HepG2 (cell line): ENCODE data around the gene SEMA4A. TPM values are rescaled to one million over a fixed set of nuclear protein-coding genes. Genes with fewer than 3 reads are reported as not detected.

ENCODE experiments used
- ATAC-seq: fragments of 200-7000 bp; cut with Tn5 transposase; 3 replicates; pipeline ENCODE4 v1.9.1; 2020; ENCODE audit warnings: mild to moderate bottlenecking, moderate library complexity
- BruUV-seq: library from RNA; stranded (reverse); fragments of 400-500 nt; replicated peaks from 2 replicates; lab custom pipeline; 2021; lab: Mats Ljungman, UMichigan
- CTCF ChIA-PET: fragments of 300-600 bp; formaldehyde crosslinking; extraction: SDS; loops from one replicate; lab custom pipeline; 2021; ENCODE audit warnings: low total read pairs, inconsistent platforms, low intra/inter-chr PET ratio; lab: Yijun Ruan, JAX
- POLR2A ChIA-PET: fragments of 350-600 bp; sonication (Branson Sonifier 250); formaldehyde crosslinking; loops from one replicate; lab custom pipeline; 2020; ENCODE audit warnings: antibody characterized with exemption, inconsistent platforms; lab: Yijun Ruan, JAX
- DNase-seq: peaks from one replicate; pipeline ENCODE4 v3.0.0-alpha.2; 2015; ENCODE audit warnings: low spot score
- FAIRE-seq: peaks from 3 replicates; lab custom pipeline; 2011; peaks lifted over from hg19 to GRCh38; lab: Jason Lieb, UNC
- H2AFZ ChIP-seq: one replicate; pipeline ENCODE4 v1.6.1; 2011; ENCODE audit warnings: low read length, inconsistent platforms
- H3K27ac ChIP-seq: fragments of 300-600 bp; 3 replicates; pipeline ENCODE4 v1.8.0; 2011; ENCODE audit warnings: mixed run types, mild to moderate bottlenecking, mixed read lengths, low read length, inconsistent platforms; ENCODE audit not compliant: insufficient read depth; ENCODE audit errors: extremely low read length
- H3K27me3 ChIP-seq, 2 experiments: fragments of 200-600 bp in 1 of 2; 2 replicates in 1 of 2; 3 replicates in 1 of 2; pipeline versions ENCODE4 v1.6.0 to v1.8.0; 2011; ENCODE audit warnings: low read length in 2 of 2, mild to moderate bottlenecking in 2 of 2, moderate library complexity in 2 of 2, inconsistent platforms in 1 of 2; ENCODE audit not compliant: insufficient read depth in 2 of 2, control insufficient read depth in 1 of 2
- H3K36me3 ChIP-seq, 2 experiments: fragments of 200-600 bp in 1 of 2; replicated peaks in 1 of 2; 2 replicates in 1 of 2; 3 replicates in 1 of 2; pipeline versions ENCODE4 v1.5.1 to v1.8.0; 2011; ENCODE audit warnings: low read length in 2 of 2, inconsistent platforms in 1 of 2; ENCODE audit not compliant: insufficient read depth in 2 of 2, control insufficient read depth in 1 of 2
- H3K4me1 ChIP-seq: 2 replicates; pipeline ENCODE4 v1.5.1; 2012; ENCODE audit warnings: low read length, inconsistent platforms; ENCODE audit not compliant: insufficient read depth
- H3K4me2 ChIP-seq: 2 replicates; pipeline ENCODE4 v1.6.0; 2011; ENCODE audit warnings: low read depth, low read length, inconsistent platforms
- H3K4me3 ChIP-seq, 3 experiments: fragments of 200-600 bp in 1 of 3; sonication (generic), shearing (Covaris generic) in 1 of 3; replicated peaks in 1 of 3; 2 replicates each; pipeline ENCODE4 v1.5.1; 2011 to 2016; ENCODE audit warnings: low read length in 3 of 3, inconsistent platforms in 2 of 3, low read depth in 2 of 3, mild to moderate bottlenecking in 2 of 3, control low read depth in 1 of 3, mixed read lengths in 1 of 3; ENCODE audit not compliant: insufficient read depth in 1 of 3
- H3K79me2 ChIP-seq: one replicate; pipeline ENCODE4 v1.6.1; 2011; ENCODE audit warnings: low read length, inconsistent platforms; ENCODE audit not compliant: insufficient read depth
- H3K9ac ChIP-seq: 2 replicates; pipeline ENCODE4 v1.6.0; 2011; ENCODE audit warnings: mild to moderate bottlenecking, low read depth, low read length, inconsistent platforms; ENCODE audit not compliant: insufficient read depth
- H3K9me3 ChIP-seq: 2 replicates; pipeline ENCODE4 v1.5.1; 2012; ENCODE audit warnings: mild to moderate bottlenecking, low read length
- H4K20me1 ChIP-seq: 2 replicates; pipeline ENCODE4 v1.6.0; 2011; ENCODE audit warnings: inconsistent platforms, mild to moderate bottlenecking, low read length, moderate library complexity; ENCODE audit not compliant: insufficient read depth
- ELF3 ChIP-seq: IDR thresholded peaks from 2 replicates; pipeline ENCODE4 v1.6.1; 2016; ENCODE audit warnings: missing genetic modification reagents, missing compliant biosample characterization
- HNF4G ChIP-seq, 2 experiments: sonication (generic) in 1 of 2; formaldehyde crosslinking in 1 of 2; IDR thresholded peaks; 2 replicates each; pipeline versions ENCODE4 v1.4.0 to v1.6.1; 2011 to 2020; ENCODE audit warnings: borderline replicate concordance in 2 of 2, low read depth in 2 of 2, mild to moderate bottlenecking in 2 of 2, low read length in 1 of 2, missing genetic modification reagents in 1 of 2, moderate library complexity in 1 of 2
- SMAD3 ChIP-seq: sonication (generic); formaldehyde crosslinking; IDR thresholded peaks from 2 replicates; pipeline ENCODE4 v1.4.0; 2020; ENCODE audit warnings: missing genetic modification reagents
- TEAD2 ChIP-seq: sonication (generic); formaldehyde crosslinking; IDR thresholded peaks from 2 replicates; pipeline ENCODE4 v1.9.0; 2021; ENCODE audit warnings: missing genetic modification reagents
- ZMYM2 ChIP-seq: sonication (generic); formaldehyde crosslinking; IDR thresholded peaks from 2 replicates; pipeline ENCODE4 v1.8.0; 2022; ENCODE audit warnings: mild to moderate bottlenecking, missing genetic modification reagents
- ZNF256 ChIP-seq: sonication (generic); formaldehyde crosslinking; conservative IDR thresholded peaks from 2 replicates; pipeline ENCODE4 v1.4.0; 2020; ENCODE audit warnings: missing genetic modification reagents
- ZNF263 ChIP-seq: sonication (generic); formaldehyde crosslinking; IDR thresholded peaks from 2 replicates; pipeline ENCODE4 v1.4.0; 2020; ENCODE audit warnings: missing genetic modification reagents
- ZNF274 ChIP-seq: sonication (generic); formaldehyde crosslinking; IDR thresholded peaks from 2 replicates; pipeline ENCODE4 v1.5.1; 2020; ENCODE audit warnings: mild to moderate bottlenecking, missing genetic modification reagents
- ZNF652 ChIP-seq: IDR thresholded peaks from 2 replicates; pipeline ENCODE4 v1.6.1; 2016; ENCODE audit warnings: low read depth, borderline replicate concordance
- ZNF703 ChIP-seq: sonication (generic); formaldehyde crosslinking; IDR thresholded peaks from 2 replicates; pipeline ENCODE4 v1.5.1; 2020; ENCODE audit warnings: missing genetic modification reagents, mild to moderate bottlenecking, moderate library complexity, borderline replicate concordance
- WGBS: methylation state at CpG from one replicate; pipeline ENCODE4 v1.1.6; 2017; ENCODE audit warnings: low lambda C conversion rate; 5-methylcytosine and 5-hydroxymethylcytosine counted together
- in situ Hi-C: cut with HindIII; loops from 2 replicates; pipeline ENCODE4 v1.10.0; 2017; ENCODE audit warnings: low pct_unique_long_range_greater_than_20kb; ENCODE audit not compliant: extremely low pct_ligation_motif_present
- intact Hi-C: fragments of 100-400 bp; cut with micrococcal nuclease; formaldehyde crosslinking; loops from one replicate; pipeline ENCODE4 v1.10.0; 2022; ENCODE audit not compliant: unreplicated experiment
- polyA plus RNA-seq, 8 experiments: library from polyadenylated mRNA; depleted of rRNA in 3 of 8; stranded (reverse) in 7 of 8; unstranded in 1 of 8; fragments of >200 nt; fragmentation: Illumina TruSeq in 4 of 8; extraction: Trizol in 4 of 8; gene quantifications; 2 replicates each; pipeline versions ENCODE4 v1.2.1 to v1.2.3, GENCODE V29; 2011 to 2016; ENCODE audit warnings: low read depth in 4 of 8, missing spikeins in 1 of 8, mixed read lengths in 1 of 8; ENCODE audit not compliant: insufficient read depth in 1 of 8
- total RNA-seq, 5 experiments: library from RNA; depleted of rRNA; stranded (reverse); fragments of >200 nt; fragmentation: Illumina TruSeq; extraction: Trizol; gene quantifications; 2 replicates each; pipeline ENCODE4 v1.2.3, GENCODE V29; 2016; ENCODE audit warnings: low read depth in 1 of 5
- TF ChIP-seq, protein P1 (sequence below): sonication (generic); formaldehyde crosslinking; IDR thresholded peaks from 2 replicates; pipeline ENCODE4 v1.5.0; 2020; ENCODE audit warnings: mild to moderate bottlenecking, missing genetic modification reagents

The SEMA4A gene
- total and polyA plus RNA-seq, 2 of the 13 experiments (the other 11 are each of a cell fraction or from before 2014, with no cell fraction given), result 0.09 to 0.20 TPM

DNA sequence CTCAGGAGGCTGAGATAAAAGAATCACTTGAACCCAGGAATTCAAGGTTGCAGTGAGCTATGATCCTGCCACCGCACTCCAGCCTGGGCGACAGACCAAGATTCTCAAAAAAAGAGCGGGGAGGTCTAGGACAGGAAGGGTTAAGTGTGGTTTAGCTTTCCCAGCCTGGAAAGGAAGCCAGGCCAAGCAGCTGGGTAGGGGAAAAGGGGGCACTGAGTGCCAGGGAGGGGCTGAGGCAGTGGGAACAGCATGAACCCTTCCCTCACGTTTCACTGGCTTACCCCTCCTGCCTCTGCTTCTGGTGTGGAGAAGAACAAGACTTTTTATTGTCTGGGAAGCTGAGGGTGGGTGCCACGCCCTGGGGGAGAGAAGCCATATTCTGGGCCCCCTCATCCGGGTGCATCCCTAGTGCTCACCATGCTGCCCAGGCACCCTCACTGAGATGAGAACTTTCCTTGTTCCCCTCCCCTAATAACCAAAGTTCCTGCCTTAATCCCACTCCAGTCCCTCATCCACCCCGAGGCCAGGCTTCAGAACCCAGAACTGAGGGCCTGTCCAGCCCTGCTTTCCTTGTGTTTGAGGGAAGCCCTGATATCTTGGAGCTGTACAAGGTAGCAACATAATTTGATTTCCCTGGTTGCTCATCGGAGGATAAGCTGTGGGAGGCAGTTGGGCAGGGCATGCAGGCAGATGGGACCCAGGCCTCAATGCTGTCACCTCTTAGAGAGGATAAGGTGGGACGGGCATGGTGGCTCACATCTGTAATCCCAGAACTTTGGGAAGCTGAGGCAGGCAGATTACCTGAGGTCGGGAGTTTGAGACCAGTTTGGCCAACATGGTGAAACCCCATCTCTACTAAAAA lies 40.9 kb upstream of the SEMA4A start:
- no TSS peak for BruUV-seq
- FAIRE-seq (no peak), DNase-seq (no peak), ATAC-seq (no peak)
- TF ChIP-seq ELF3 (no peak), ZNF652 (peak; percentile 57), ZNF256 (no peak), HNF4G (IDR thresholded peaks at IDR 0.05; ENCODE audit: borderline replicate concordance, low read depth, low read length) (no peak), HNF4G (CRISPR knock-in tag; IDR thresholded peaks at IDR 0.05; ENCODE audit: borderline replicate concordance, low read depth) (no peak), ZNF263 (CRISPR knock-in tag) (0 out of 2 replicates have a peak, but pooled peaks have one; percentile 26), TEAD2 (CRISPR knock-in tag) (no peak), SMAD3 (CRISPR knock-in tag) (no peak), ZNF703 (CRISPR knock-in tag) (no peak), ZMYM2 (CRISPR knock-in tag) (no peak), ZNF274 (CRISPR knock-in tag) (no peak)
- TF ChIP-seq, protein P1, sequence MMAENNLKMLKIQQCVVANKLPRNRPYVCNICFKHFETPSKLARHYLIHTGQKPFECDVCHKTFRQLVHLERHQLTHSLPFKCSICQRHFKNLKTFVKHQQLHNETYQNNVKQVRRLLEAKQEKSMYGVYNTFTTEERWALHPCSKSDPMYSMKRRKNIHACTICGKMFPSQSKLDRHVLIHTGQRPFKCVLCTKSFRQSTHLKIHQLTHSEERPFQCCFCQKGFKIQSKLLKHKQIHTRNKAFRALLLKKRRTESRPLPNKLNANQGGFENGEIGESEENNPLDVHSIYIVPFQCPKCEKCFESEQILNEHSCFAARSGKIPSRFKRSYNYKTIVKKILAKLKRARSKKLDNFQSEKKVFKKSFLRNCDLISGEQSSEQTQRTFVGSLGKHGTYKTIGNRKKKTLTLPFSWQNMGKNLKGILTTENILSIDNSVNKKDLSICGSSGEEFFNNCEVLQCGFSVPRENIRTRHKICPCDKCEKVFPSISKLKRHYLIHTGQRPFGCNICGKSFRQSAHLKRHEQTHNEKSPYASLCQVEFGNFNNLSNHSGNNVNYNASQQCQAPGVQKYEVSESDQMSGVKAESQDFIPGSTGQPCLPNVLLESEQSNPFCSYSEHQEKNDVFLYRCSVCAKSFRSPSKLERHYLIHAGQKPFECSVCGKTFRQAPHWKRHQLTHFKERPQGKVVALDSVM (CRISPR knock-in tag), result no peak
- in situ Hi-C loops, result no loop called here
- H4K20me1 ChIP-seq, result peaks cover 6% of the 10 kb centered on the region; the same call in 1 of the 2 replicates
- no peak overlapping the region for H3K9ac ChIP-seq
- no peaks in the 10 kb centered on the region for H3K36me3 ChIP-seq
- intact Hi-C loops, result no loop called here
- H3K4me1 ChIP-seq, result peaks cover 68% of the 10 kb centered on the region
- CTCF ChIA-PET, result no interaction called here
- no peaks in the 10 kb centered on the region; a peak in 1 of 5 replicates for H3K27me3 ChIP-seq
- H3K4me2 ChIP-seq, result no peak overlapping the region; the same call in 1 of the 2 replicates
- peaks cover 28% of the 10 kb centered on the region for H3K79me2 ChIP-seq
- WGBS, result 25% methylated on average over 8 of the region's 10 CpGs
- POLR2A ChIA-PET, result interaction anchor here (0.9 to 6.1 kb wide), 3 partner anchors 8 to 16 kb away, joined by 3 to 90 read pairs (median 34); no protein-coding TSS in a partner anchor
- H3K4me3 ChIP-seq, result no peak overlapping the region
- H3K27ac ChIP-seq, result no peak overlapping the region
- H3K9me3 ChIP-seq, result no peaks in the 10 kb centered on the region
- H2AFZ ChIP-seq, result no peak overlapping the region
